Measurements from ENCODE around the gene OASL. TPM values are rescaled to one million over a fixed set of nuclear protein-coding genes. Genes with fewer than 3 reads are reported as not detected.
"Not testable (repeated sequence)": the region's sequence is repeated elsewhere in the genome, so short reads cannot be mapped to it uniquely, and the experiment has no call there.

OASL gene
- total RNA-seq, 1 donor from 2014 or later = under 0.01 TPM

GRCh38 chr12:121059031-121059898 lies 20.2 kb upstream of the OASL start:
- no peak for DNase-seq (ENCODE audit: low read depth in 2 of 2)

GRCh38 chr12:121057794-121058193 lies 18.7 kb upstream of the OASL start:
- no peak for DNase-seq (ENCODE audit: low read depth in 2 of 2)

- no peak for DNase-seq (ENCODE audit: low read depth in 2 of 2)
Measured at GRCh38 chr12:121053706-121054105, 14.7 kb upstream of the OASL start.

DNA sequence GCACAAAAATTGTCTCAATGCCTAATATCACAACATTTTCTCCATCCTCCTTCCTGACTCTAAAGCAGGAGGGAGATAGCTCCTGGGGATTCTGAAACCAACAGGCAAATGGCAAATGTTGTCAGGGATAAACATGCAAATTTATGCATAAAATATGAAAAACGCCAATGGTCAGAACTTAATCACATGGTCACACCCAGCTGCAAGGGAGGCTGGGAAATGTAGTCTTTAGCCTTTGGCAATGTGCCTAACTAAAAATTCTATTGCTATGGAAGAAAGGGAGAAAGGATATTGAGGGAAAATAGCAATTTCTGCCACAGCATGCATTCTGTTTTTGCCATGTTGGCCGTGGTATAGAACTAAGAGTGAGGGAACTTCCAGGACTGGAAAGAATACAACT lies 11.7 kb upstream of the OASL start:
- DNase-seq (ENCODE audit: low read depth in 2 of 2) = peak; percentile 24 to 37

GRCh38 chr12:121048442-121048841 lies 9.4 kb upstream of the OASL start:
- DNase-seq (ENCODE audit: low read depth in 2 of 2) = peak in 1 of 2 donors; percentile 12

DNA sequence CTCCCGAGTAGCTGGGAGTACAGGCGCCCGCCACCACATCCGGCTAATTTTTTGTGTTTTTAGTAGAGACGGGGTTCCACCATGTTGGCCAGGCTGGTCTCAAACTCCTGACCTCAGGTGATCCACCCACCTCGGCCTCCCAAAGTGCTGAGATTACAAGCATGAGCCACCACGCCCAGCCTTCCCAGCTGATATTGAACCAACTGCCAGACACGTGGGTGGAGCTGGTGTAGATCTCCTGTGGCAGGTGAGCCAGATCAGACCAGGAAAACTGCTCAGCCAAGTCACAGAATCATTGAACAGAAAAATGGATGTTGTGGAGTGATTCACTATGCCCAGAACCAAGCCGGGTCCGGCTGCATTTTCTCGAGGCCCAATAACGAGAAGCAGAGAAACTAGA lies 8.4 kb upstream of the OASL start:
- not testable (repeated sequence) for DNase-seq (ENCODE audit: low read depth in 2 of 2)

GRCh38 chr12:121043067-121043466 lies 4.0 kb upstream of the OASL start:
- DNase-seq (ENCODE audit: low read depth in 2 of 2) = no peak

- DNase-seq (ENCODE audit: low read depth in 2 of 2) = no peak
Measured at GRCh38 chr12:121036810-121037326, 2.2 kb downstream of the OASL start.

GRCh38 chr12:121034616-121035305 lies 4.3 kb downstream of the OASL start:
- no peak for DNase-seq (ENCODE audit: low read depth in 2 of 2)

- DNase-seq (ENCODE audit: low read depth in 2 of 2) = peak in 1 of 2 donors; percentile 24
Measured at GRCh38 chr12:121033625-121034349, 5.3 kb downstream of the OASL start.

DNA sequence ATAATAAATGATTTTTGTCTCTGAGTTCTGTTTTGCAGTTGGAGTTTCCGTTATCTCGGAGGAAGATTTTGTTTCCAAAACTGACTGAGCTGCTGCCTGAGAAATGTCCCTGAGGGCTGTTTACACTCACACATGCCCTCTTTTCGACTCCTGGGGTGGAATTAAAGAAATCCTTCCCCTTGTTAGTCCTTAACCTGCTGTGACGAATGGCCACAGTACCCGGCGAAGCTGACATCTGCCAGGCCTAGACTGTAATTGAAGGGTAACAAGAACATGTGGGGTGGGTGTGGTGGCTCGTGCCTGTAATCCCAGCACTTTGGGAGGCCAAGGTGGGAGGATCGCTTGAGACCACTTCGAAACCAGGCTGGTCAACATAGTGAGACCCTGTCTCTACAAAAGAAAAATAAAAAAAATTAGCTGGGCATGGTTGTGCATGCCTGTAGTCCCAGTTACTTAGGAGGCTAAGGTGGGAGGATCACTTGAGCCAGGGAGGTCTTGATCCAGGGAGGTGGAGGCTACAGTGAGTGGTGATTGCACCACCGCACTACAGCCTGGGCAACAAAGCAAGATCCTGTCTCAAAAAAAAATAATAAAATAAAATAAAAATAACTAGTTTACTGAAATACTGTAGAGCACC lies 8.4 kb downstream of the OASL start:
- DNase-seq (ENCODE audit: low read depth in 2 of 2) = no peak

DNA sequence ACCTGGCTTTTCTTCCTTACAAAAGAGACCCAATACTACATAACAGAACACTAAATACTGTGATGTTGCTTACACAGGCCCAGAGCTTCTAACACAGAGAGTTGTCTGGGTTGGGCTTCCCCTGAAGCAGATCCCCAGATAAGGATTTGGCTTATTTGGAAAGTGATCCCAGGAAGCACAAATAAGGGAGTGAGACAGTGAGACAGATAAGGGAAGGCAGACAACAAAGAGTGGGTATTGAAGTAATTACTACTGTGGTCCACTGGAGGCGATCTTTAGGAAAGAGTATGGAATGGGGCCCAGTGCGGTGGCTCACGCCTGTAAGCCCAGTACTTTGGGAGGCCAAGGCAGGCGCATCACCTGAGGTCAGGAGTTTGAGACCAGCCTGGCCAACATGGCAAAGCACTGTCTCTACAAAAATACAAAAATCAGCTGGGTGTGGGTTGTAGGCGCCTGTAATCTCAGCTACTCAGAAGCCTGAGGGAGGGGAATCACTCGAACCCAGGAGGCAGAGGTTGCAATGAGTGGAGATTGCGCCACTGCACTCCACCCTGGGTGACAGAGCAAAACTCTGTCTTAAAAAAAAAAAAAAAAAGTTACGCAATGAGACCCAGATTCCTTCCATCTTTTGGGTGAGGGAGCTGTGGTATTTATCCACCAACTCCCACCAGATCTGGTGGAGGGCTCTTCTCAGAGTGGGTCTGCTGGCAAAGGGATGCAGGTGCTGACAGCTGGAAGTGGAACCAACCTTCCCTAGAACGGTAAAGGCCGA lies 12.6 kb downstream of the OASL start:
- DNase-seq (ENCODE audit: low read depth in 2 of 2) = no peak

- no peak for DNase-seq (ENCODE audit: low read depth in 2 of 2)
Measured at GRCh38 chr12:121025442-121026226, 13.4 kb downstream of the OASL start.

DNA sequence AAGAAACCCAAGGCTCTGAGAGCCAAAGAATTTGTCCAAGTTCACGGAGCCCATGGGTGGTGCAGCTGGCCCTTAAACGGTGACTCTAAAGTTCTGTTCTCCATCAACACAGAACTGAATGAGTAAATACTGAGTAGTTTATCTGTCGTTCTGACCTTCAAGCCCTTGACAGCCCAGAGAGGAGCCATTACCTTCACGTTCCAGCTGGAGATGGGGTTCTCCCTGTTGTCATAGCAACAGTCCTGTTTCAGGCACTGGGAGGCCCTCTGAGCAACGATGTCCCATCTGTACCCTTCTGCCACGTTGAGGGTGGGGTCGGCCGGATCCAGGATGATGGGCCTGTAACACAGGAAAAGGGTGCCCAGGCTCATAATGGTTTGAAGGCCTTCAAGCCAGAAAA lies 15.2 kb downstream of the OASL start:
- no peak for DNase-seq (ENCODE audit: low read depth in 2 of 2)

DNA sequence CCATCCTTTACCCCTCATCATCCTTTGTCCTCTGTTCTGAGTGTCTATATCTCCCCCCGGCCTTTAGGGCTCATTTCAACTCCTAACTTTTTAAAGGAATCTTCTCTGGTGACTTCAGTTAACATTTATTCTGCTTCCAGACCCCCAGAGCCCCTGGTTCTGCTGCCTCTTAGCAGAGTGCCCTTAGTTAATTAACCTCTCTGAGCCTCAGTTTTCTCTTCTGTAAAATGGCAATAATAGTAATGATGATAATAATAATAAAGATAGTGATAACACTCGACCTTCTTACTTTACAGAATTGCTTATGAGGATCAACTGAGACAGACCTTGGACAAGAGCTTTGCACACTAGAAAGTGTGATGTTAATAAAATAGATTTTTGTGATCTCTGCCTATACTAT lies 16.3 kb downstream of the OASL start:
- no peak for DNase-seq (ENCODE audit: low read depth in 2 of 2)

DNA sequence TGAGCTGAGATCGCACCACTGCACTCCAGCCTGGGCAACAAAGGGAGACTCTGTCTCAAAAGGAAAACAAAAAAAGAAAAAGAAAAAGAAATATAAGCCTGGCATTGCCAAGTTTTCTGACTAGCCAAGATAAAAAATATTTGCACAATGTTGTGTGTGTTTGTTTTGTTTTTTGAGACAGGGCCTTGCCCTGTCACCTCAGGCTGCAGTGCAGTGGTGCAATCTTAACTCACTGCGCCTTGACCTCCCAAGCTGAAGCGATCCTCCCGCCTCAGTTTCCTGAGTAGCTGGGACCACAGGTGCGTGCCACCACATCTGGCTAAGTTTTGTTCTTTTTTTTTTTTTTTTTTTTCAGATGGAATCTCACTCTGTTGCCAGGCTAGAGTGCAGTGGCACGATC lies 17.3 kb downstream of the OASL start:
- no peak for DNase-seq (ENCODE audit: low read depth in 2 of 2)

DNA sequence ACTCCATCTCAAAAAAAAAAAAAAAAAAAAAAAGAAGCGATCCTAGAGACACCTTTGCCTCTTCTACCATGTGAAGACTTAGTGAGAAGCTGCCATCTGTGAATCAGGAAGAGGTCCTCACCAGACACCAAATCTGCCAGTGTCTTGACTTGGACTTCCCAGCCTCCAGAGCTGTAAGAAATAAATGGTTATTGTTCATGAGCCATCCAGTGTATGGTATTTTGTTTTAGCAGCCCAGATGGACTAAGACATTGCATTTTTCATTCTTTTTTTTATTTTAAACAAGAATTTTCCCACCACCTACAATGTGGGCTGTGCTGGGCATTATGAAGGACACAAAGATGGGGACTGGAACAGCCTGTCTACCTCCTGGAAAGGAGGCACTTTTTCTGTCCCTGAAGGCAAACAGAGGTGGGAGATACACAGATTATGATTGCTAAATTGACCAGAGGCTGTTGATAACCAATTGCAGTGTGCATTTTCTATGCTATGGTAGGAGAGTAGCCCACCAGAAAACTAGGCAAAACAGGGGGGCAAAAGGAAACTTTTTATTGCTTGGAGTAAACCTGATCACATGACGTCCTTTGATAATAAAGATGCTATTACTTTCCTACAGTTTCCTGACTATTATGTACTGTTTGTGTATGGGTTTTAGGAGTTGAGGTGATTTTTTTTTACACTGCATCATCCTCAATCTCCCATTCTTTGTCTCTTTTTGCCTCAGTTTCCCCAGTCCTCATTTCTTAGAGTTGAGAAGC lies 20.0 kb downstream of the OASL start:
- DNase-seq (ENCODE audit: low read depth in 2 of 2) = no peak

- no peak for DNase-seq (ENCODE audit: low read depth in 2 of 2)
Measured at GRCh38 chr12:121017966-121018491, 21.0 kb downstream of the OASL start.
